ENCODE measurements around the gene ZC3H7B.
"Not testable (repeated sequence)": the region's sequence is repeated elsewhere in the genome, so short reads cannot be mapped to it uniquely, and the experiment has no call there.

ZC3H7B gene

GRCh38 chr22:41301085-41302020 lies at the start of gene ZC3H7B:
Gene ZC3H7B (plus strand): TSS chr22:41301525. CDS start chr22:41320661, 19,136 bp downstream.
- DNase-seq = peak; percentile 85

GRCh38 chr22:41252365-41252764 lies 49.0 kb upstream of the ZC3H7B start:
- no peak for DNase-seq

GRCh38 chr22:41254230-41254629 lies 47.1 kb upstream of the ZC3H7B start:
- DNase-seq = no peak

- no peak for DNase-seq
Measured at GRCh38 chr22:41256254-41257253, 44.8 kb upstream of the ZC3H7B start.

- DNase-seq = no peak
Measured at GRCh38 chr22:41257696-41258095, 43.6 kb upstream of the ZC3H7B start.

- DNase-seq = not testable (repeated sequence)
Measured at GRCh38 chr22:41259756-41260155, 41.6 kb upstream of the ZC3H7B start.

- DNase-seq = no peak
Measured at GRCh38 chr22:41260871-41261270, 40.5 kb upstream of the ZC3H7B start.

- no peak for DNase-seq
Measured at GRCh38 chr22:41261541-41262249, 39.6 kb upstream of the ZC3H7B start.

- no peak for DNase-seq
Measured at GRCh38 chr22:41262250-41262765, 39.0 kb upstream of the ZC3H7B start.

GRCh38 chr22:41263704-41264103 lies 37.6 kb upstream of the ZC3H7B start:
- DNase-seq = no peak

- no peak for DNase-seq
Measured at GRCh38 chr22:41264408-41264941, 36.9 kb upstream of the ZC3H7B start.

GRCh38 chr22:41267958-41268357 lies 33.4 kb upstream of the ZC3H7B start:
- DNase-seq = no peak

- DNase-seq = no peak
Measured at GRCh38 chr22:41271787-41272186, 29.5 kb upstream of the ZC3H7B start.

- DNase-seq = no peak
Measured at GRCh38 chr22:41273128-41273527, 28.2 kb upstream of the ZC3H7B start.

GRCh38 chr22:41274856-41275255 lies 26.5 kb upstream of the ZC3H7B start:
- no peak for DNase-seq

GRCh38 chr22:41280065-41280464 lies 21.3 kb upstream of the ZC3H7B start:
- DNase-seq = no peak

GRCh38 chr22:41280854-41281253 lies 20.5 kb upstream of the ZC3H7B start:
- DNase-seq = no peak

GRCh38 chr22:41284465-41284864 lies 16.9 kb upstream of the ZC3H7B start:
- DNase-seq = no peak

- DNase-seq = peak; percentile 86
Measured at GRCh38 chr22:41285441-41285819, 15.9 kb upstream of the ZC3H7B start.

GRCh38 chr22:41285820-41286638 lies 15.3 kb upstream of the ZC3H7B start, which contains the start of gene RANGAP1:
Gene RANGAP1 (minus strand): TSS chr22:41286187. CDS start chr22:41281044, 5,143 bp downstream.
- DNase-seq = peak; percentile 99

GRCh38 chr22:41286639-41287091 lies 14.7 kb upstream of the ZC3H7B start:
- peak; percentile 72 for DNase-seq
